ENCODE data around the gene RPS15.
"Not testable (repeated sequence)": the region's sequence is repeated elsewhere in the genome, so short reads cannot be mapped to it uniquely, and the experiment has no call there.

RPS15 gene

DNA sequence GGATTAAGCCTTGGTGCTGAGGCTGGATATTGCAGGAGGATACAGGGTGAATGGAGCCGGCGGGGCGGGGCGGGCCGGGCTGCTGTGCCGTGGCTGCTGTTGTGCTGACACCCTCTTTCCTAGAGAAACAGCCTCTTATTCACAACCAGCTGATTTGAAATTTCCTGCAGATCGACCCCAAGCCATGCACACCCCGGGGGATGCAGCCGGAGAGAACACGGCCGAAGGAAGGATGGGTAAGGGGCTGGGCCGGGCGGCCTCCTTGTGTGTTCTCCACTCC, 19.8 kb upstream of the RPS15 start:
- Histone ChIP-seq H3K4me3 (ENCODE audit: low read depth, low read length) (no peak overlapping the region), H3K36me3 (peaks cover 74% of the 10 kb centered on the region), H3K27ac (no peak overlapping the region), H3K27me3 (ENCODE audit: insufficient read depth, low read depth, severe bottlenecking) (no peaks in the 10 kb centered on the region), H3K9me3 (ENCODE audit: severe bottlenecking) (no peaks in the 10 kb centered on the region)
- no peak for DNase-seq
- TF ChIP-seq, protein P1, sequence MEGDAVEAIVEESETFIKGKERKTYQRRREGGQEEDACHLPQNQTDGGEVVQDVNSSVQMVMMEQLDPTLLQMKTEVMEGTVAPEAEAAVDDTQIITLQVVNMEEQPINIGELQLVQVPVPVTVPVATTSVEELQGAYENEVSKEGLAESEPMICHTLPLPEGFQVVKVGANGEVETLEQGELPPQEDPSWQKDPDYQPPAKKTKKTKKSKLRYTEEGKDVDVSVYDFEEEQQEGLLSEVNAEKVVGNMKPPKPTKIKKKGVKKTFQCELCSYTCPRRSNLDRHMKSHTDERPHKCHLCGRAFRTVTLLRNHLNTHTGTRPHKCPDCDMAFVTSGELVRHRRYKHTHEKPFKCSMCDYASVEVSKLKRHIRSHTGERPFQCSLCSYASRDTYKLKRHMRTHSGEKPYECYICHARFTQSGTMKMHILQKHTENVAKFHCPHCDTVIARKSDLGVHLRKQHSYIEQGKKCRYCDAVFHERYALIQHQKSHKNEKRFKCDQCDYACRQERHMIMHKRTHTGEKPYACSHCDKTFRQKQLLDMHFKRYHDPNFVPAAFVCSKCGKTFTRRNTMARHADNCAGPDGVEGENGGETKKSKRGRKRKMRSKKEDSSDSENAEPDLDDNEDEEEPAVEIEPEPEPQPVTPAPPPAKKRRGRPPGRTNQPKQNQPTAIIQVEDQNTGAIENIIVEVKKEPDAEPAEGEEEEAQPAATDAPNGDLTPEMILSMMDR (IDR thresholded peaks at IDR 0.05; ENCODE audit: low read depth, low read length): no peak

DNA sequence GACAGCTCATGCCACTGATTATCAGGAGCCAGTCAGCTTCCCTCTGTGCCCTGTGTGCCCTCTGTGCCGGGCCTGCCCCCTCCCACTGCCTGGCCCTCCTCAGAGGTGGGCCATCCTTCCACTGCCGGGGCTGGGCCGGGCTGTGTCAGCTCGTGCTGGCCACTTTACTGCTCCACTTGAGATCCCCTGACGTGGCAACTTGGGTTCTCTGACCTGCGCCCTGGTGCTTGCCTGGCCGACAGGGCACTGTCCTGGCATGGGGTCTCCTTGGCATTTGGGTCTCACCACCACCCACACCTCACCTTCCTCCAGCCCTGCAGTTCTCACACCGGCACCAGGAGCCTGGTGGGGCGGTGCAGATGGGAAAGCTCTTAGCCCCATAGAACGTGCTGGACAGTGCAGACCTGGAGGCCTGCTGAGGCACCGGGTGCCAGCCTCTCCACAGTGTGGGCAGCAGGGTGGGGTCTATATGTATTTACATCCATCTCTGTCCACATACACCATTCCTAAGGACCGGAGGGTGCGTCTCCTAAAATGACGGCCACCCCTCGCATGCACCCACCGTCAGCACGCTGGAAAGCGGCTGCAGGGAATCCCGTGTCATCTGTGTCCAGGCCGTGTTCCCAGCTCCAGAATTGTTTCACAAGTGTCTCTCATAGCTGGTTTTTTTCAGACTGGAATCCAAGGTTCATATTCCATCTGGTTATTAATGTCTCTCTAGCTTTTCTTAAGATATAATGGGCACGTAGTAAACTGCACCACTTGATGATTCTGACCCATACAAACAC, 19.1 kb upstream of the RPS15 start:
- TF ChIP-seq, protein P1 (IDR thresholded peaks at IDR 0.05; ENCODE audit: low read depth, low read length): no peak
- DNase-seq: no peak
- no peaks in the 10 kb centered on the region for H3K9me3 ChIP-seq (ENCODE audit: severe bottlenecking)
- H3K36me3 ChIP-seq: peaks cover 72% of the 10 kb centered on the region
- no peaks in the 10 kb centered on the region for H3K27me3 ChIP-seq (ENCODE audit: insufficient read depth, low read depth, severe bottlenecking)
- H3K27ac ChIP-seq: no peak overlapping the region
- no peak overlapping the region for H3K4me3 ChIP-seq (ENCODE audit: low read depth, low read length)

DNA sequence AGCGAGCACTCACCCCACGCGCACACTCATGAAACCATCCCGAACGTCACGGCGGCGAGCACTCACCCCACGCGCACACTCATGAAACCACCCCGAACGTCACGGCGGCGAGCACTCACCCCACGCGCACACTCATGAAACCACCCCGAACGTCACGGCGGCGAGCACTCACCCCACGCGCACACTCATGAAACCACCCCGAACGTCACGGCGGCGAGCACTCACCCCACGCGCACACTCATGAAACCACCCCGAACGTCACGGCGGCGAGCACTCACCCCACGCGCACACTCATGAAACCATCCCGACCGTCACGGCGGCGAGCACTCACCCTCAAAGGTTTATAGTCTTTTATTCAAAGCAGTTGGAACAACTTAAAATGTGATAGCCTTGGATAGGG, 18.1 kb upstream of the RPS15 start:
- H3K36me3 ChIP-seq: peaks cover 77% of the 10 kb centered on the region
- not testable (repeated sequence) for H3K9me3 ChIP-seq (ENCODE audit: severe bottlenecking); H3K27me3 ChIP-seq (ENCODE audit: insufficient read depth, low read depth, severe bottlenecking); H3K4me3 ChIP-seq (ENCODE audit: low read depth, low read length); H3K27ac ChIP-seq; DNase-seq

DNA sequence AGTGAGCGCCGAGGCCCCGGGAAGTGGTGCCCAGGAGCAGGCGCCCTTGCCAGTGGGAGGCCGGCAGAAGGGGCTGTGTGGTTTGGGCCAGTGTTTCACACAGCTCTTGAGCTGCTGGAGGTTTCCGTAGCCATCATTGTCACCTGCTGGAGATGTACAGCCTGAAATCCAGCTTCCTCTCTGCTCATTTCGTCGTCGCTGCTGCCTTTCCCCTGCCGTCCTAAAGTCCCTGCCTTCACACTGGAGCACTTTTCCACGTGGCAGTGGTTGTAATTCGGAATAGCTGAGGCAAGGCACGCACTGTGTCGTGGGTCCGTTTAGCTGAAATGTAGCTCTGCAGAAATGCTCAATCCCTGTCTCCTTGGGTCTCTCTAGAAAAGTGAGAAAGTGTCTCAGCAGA, 17.6 kb upstream of the RPS15 start:
- H3K4me3 ChIP-seq (ENCODE audit: low read depth, low read length): no peak overlapping the region
- no peak for DNase-seq
- TF ChIP-seq, protein P1 (IDR thresholded peaks at IDR 0.05; ENCODE audit: low read depth, low read length): no peak
- H3K27ac ChIP-seq: no peak overlapping the region
- H3K36me3 ChIP-seq: peaks cover 79% of the 10 kb centered on the region
- no peaks in the 10 kb centered on the region for H3K9me3 ChIP-seq (ENCODE audit: severe bottlenecking)
- H3K27me3 ChIP-seq (ENCODE audit: insufficient read depth, low read depth, severe bottlenecking): no peaks in the 10 kb centered on the region

DNA sequence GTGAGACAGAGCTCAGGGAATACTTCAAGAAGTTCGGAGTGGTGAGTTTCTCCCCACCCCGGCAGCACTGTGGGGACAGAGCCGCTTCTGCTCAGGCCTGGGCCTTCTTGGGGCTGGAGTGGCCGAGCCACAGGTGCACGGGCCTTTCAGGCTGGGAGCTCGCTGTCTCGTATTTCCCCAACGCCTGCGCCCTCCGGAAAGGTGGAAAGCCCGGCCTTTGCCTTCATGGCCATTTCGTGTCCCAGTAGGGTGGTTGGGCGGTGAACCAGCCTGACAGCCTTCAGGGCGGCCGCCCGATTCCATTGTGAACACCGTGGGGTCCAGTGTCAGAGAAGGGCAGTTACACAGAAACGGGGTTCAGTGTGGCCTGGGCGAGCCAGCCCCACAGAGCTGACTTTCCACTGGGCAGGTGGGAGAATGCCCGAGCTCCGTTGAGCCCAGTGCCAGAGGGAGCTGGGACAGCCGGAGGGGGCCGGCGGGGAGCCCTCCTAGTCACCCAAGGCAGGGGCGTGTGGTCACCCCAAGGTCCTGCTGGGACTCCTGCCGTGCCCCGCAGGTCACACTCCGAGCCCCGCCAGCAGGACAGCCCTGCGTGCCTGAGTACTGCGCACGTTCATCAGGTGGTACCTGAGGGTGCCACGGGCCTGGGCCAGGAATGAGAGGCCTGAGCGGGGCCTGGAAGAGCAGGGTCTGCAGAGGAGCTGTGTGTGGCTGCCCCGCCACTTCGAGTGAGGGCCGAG, 16.8 kb upstream of the RPS15 start:
- no peak for DNase-seq
- Histone ChIP-seq H3K4me3 (ENCODE audit: low read depth, low read length) (no peak overlapping the region), H3K36me3 (peaks cover 79% of the 10 kb centered on the region), H3K9me3 (ENCODE audit: severe bottlenecking) (no peaks in the 10 kb centered on the region), H3K27ac (no peak overlapping the region), H3K27me3 (ENCODE audit: insufficient read depth, low read depth, severe bottlenecking) (no peaks in the 10 kb centered on the region)
- TF ChIP-seq, protein P1 (IDR thresholded peaks at IDR 0.05; ENCODE audit: low read depth, low read length): no peak

DNA sequence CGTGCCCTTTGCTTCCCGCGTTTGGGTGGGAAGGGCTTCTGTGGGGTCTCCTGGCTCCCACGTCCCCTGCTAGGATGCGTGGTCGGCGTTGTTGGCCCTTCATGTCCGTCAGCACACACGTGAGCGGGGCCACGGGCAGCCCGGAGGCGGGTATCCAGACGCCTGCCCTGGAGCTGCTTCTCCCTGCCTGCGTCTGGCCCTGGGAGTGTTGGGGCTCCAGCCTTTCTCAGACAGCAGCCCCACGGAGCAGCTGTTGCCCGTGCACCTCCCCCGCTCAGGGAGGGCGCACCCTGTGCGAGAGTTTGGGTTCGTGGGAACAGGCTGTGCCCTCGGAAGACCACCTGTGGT, 16.3 kb upstream of the RPS15 start:
- Histone ChIP-seq H3K36me3 (peaks cover 79% of the 10 kb centered on the region), H3K27me3 (ENCODE audit: insufficient read depth, low read depth, severe bottlenecking) (no peaks in the 10 kb centered on the region), H3K27ac (no peak overlapping the region), H3K4me3 (ENCODE audit: low read depth, low read length) (no peak overlapping the region), H3K9me3 (ENCODE audit: severe bottlenecking) (no peaks in the 10 kb centered on the region)
- TF ChIP-seq, protein P1 (IDR thresholded peaks at IDR 0.05; ENCODE audit: low read depth, low read length): no peak
- no peak for DNase-seq
